ENCODE measurements around the gene KRT34. TPM values are rescaled to one million over a fixed set of nuclear protein-coding genes. Genes with fewer than 3 reads are reported as not detected.
"Not testable (repeated sequence)": the region's sequence is repeated elsewhere in the genome, so short reads cannot be mapped to it uniquely, and the experiment has no call there.

Gene KRT34
- total RNA-seq, 1 donor from 2014 or later: not detected

GRCh38 chr17:41402161-41402560, 20.1 kb upstream of the KRT34 start:
- intact Hi-C loops (cut with DNase I): no loop called here
- Histone ChIP-seq H3K4me1 (no peaks in the 10 kb centered on the region), H3K9me3 (no peaks in the 10 kb centered on the region)

GRCh38 chr17:41396996-41397660, 15.0 kb upstream of the KRT34 start, which contains the start of gene KRT31:
Gene KRT31 (minus strand): TSS chr17:41397608. CDS start chr17:41397539, 69 bp downstream.
- Histone ChIP-seq H3K27me3 (no peaks in the 10 kb centered on the region), H3K9me3 (no peaks in the 10 kb centered on the region), H3K27ac (no peak within 1 kb of the TSS), H3K4me1 (no peaks in the 10 kb centered on the region), H3K4me3 (no peak within 1 kb of the TSS), H3K36me3 (no peaks in the 10 kb centered on the region)
- intact Hi-C loops (cut with DNase I): no loop called here
- ATAC-seq (no peak), DNase-seq (no peak)
- TF ChIP-seq CTCF (IDR thresholded peaks at IDR 0.05): no peak

More at GRCh38 chr17:41402161-41402560, 20.1 kb upstream of the KRT34 start:
- Histone ChIP-seq H3K27ac (no peak overlapping the region), H3K4me3 (no peak overlapping the region), H3K27me3 (no peaks in the 10 kb centered on the region), H3K36me3 (no peaks in the 10 kb centered on the region)
- DNase-seq (no peak), ATAC-seq (no peak)
- TF ChIP-seq CTCF (IDR thresholded peaks at IDR 0.05): no peak

GRCh38 chr17:41396340-41396739, 14.2 kb upstream of the KRT34 start:
- ATAC-seq: no peak
- H3K9me3 ChIP-seq: no peaks in the 10 kb centered on the region
- H3K27ac ChIP-seq: no peak overlapping the region

GRCh38 chr17:41395611-41396010, 13.5 kb upstream of the KRT34 start:
- Histone ChIP-seq H3K9me3 (no peaks in the 10 kb centered on the region), H3K27me3 (peaks cover under 1% of the 10 kb centered on the region), H3K4me1 (no peaks in the 10 kb centered on the region), H3K36me3 (no peaks in the 10 kb centered on the region), H3K27ac (no peak overlapping the region), H3K4me3 (no peak overlapping the region)
- no peak for DNase-seq
- intact Hi-C loops (cut with DNase I): no loop called here
- TF ChIP-seq CTCF (IDR thresholded peaks at IDR 0.05): no peak
- no peak for ATAC-seq

More at GRCh38 chr17:41396340-41396739, 14.2 kb upstream of the KRT34 start:
- no peak for DNase-seq
- Histone ChIP-seq H3K4me1 (no peaks in the 10 kb centered on the region), H3K27me3 (no peaks in the 10 kb centered on the region), H3K36me3 (no peaks in the 10 kb centered on the region), H3K4me3 (no peak overlapping the region)
- TF ChIP-seq CTCF (IDR thresholded peaks at IDR 0.05): no peak
- intact Hi-C loops (cut with DNase I): no loop called here

- ATAC-seq; H3K27ac ChIP-seq; DNase-seq; H3K9me3 ChIP-seq; intact Hi-C loops (cut with DNase I); H3K4me1 ChIP-seq; H3K27me3 ChIP-seq; H3K4me3 ChIP-seq; H3K36me3 ChIP-seq: not testable (repeated sequence)
Measured at GRCh38 chr17:41395044-41395443, 12.9 kb upstream of the KRT34 start.

GRCh38 chr17:41394254-41394996, 12.3 kb upstream of the KRT34 start:
- Histone ChIP-seq H3K27me3 (peaks cover 4% of the 10 kb centered on the region), H3K9me3 (no peaks in the 10 kb centered on the region), H3K27ac (no peak overlapping the region), H3K4me3 (no peak overlapping the region), H3K4me1 (no peaks in the 10 kb centered on the region), H3K36me3 (no peaks in the 10 kb centered on the region)
- no peak for ATAC-seq
- DNase-seq: no peak
- intact Hi-C loops (cut with DNase I): no loop called here
- no peak for TF ChIP-seq CTCF (IDR thresholded peaks at IDR 0.05)

Data from upper lobe of right lung (tissue), 1 donor.